Neural progenitor cell (in vitro differentiated cells): ENCODE measurements around the gene STK32B.

Experiments used
- CTCF ChIP-seq: fragments of 200-600 bp; sonication (generic); IDR thresholded peaks from 2 replicates; pipeline ENCODE4 v1.5.1; 2017; ENCODE audit warnings: antibody characterized with exemption, mild to moderate bottlenecking
- EZH2phosphoT487 ChIP-seq: fragments of 200-600 bp; sonication (generic); IDR thresholded peaks from 2 replicates; pipeline ENCODE4 v1.6.1; 2017; ENCODE audit warnings: antibody characterized with exemption

- TF ChIP-seq EZH2phosphoT487 (no peak), CTCF (no peak)
These were observed 50.3 kb downstream of the STK32B start for GRCh38 chr4:5101571-5101970.
